GM12892 (cell line): ENCODE data around the gene DLL4.

Experiments
- POLR2A ChIP-seq: IDR thresholded peaks from 2 replicates; pipeline ENCODE4 v1.6.1; 2011; ENCODE audit warnings: low read depth, low read length, control low read depth
- POLR2AphosphoS5 ChIP-seq: IDR thresholded peaks from 2 replicates; pipeline ENCODE4 v1.6.1; 2011; ENCODE audit warnings: low read depth, low read length, control low read depth
- TAF1 ChIP-seq: IDR thresholded peaks from 2 replicates; pipeline ENCODE4 v1.6.1; 2011; ENCODE audit warnings: low read depth, mild to moderate bottlenecking, control low read depth, low read length, borderline replicate concordance

DNA sequence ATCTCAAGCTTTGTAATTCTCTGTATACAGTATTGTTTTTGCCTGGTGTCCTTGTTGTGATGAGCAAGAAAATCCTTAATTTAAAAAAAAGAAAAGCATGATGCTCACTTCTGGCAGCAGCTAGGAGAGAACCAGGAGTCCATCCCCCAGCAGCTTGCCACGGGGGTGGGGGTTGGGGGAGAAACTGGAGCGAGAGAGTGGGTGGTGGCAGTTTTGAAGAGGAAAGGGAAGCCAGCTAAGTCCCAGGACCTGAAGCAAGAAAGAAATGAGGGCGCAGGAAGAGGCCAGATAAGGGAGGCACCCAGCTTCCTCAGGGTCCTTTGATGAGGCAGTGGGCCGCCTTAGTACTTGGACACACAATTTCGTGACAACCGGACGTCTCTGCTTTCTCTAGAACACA lies 47.7 kb downstream of the DLL4 start:
- TF ChIP-seq TAF1 (no peak), POLR2A (no peak), POLR2AphosphoS5 (no peak)
